Stimulated activated CD4-positive, alpha-beta T cell treated with anti-CD3 and anti-CD28 coated beads, Interleukin-4, amount 100 ng/mL, for 24 hours (primary cell): ENCODE measurements around the gene GABRR1.

Experiments
- DNase-seq: peaks from one replicate; pipeline ENCODE4 v3.0.0-alpha.2; 2020

GABRR1 gene

DNA sequence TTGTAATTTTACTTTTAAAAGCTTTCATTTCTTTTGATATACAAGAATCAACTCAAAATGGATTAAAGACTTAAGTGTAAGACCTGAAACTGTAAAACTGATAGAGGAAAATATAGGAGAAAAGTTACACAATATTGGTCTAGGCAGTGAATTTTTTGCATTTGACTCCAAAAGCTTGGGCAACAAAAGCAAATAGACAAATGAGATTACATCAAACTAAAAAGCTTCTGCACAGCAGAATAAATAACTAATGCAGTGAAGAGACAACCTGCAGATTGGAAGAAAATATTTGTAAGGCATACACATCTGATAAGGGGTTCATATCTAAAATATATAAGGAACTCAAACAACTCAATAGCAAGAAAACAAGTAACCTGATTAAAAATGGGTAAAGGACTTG is 3.0 kb downstream of the GABRR1 start:
- no peak for DNase-seq

DNA sequence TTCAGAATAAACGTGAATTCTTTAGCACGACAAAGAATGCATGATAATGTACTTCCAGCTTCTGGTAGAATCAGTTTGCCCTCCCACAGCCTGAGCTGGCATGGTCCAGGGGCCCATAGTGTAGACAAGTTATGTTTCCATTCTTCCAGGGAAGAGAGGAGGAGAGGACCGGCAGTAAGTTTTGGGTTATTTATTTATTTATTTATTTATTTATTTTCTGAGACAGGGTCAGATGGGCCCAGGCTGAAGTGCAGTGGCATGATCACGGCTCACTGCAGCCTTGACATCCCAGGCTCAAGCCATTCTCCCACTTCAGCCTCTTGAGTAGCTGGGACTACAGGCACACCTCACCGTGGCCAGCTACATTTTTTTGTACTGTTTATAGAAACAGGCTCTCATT is 4.7 kb downstream of the GABRR1 start:
- DNase-seq: no peak

DNA sequence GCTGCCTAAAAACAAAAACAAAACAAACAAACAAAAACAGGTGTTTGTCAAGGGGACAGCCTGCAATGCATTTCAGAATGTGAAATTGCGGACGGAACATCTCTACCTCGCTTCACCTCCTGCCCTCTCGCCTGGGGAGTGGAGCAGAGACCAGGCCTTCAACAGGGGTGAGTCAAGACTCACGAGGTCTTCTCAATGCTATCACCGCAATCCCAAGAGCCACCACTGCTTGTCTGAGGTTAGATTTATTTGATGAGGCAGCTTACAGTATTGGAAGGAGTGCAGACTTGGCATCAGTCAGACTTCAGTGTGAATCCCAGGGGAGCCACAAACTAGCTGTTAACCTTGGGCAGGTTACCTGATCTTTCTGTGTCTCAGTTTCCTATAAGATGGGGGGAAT is 7.7 kb downstream of the GABRR1 start:
- DNase-seq: no peak

DNA sequence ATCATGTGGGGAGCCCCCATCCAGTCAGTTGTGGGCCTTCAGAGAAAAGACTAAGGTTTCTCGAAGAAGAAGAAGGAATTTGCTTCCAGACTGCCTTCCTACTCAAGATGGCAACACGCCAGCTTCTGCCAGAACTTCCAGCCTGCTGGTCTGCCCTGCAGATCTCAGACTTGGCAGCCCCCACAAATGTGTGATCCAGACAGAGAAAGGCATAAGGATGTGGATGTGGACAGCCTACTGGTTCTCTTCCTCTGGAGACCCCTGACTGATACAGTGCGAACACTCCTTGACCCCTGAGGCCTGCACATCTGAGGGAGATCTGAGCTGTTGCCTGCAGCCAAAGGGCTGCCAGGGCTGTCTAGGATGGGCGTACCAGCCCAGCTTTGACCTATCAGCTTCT is 8.6 kb downstream of the GABRR1 start:
- DNase-seq: no peak

DNA sequence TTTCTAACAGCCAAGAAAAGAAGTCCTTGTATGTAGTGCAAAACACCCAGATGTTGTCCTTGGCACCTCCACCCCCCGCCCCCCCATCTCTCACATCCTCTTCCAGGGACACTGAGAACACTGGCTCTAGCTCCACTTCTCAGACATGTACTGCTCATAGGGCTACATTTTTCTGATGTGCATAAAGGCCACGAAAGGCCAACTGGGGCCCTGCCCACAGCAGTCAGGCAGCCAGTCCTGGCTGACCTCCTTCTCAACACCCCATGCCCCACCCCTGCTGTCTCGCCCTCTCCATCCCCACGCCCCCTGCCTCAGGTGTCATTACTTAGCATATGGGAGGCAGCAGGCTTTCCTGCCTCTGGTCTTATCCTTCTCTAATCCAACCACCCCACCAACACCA is 11.3 kb downstream of the GABRR1 start:
- no peak for DNase-seq

DNA sequence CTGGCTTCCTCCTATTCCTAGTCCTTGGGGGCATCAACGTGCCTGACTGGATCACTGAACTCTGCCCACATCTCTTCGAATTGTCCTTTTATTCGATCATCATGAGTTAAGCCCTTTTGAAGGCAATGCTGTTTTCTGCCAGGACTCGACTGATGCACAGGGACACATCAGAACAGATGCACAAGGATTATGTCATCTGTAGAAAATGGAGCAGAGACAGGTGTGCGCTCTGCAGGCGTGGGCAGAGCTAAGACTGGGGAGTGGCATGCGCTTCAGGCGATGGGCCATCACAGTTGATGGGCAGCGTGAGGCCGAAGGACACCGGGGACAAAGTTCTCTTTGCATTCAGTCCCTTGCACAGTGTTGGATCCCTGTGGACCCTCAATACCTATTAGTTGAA is 13.1 kb downstream of the GABRR1 start:
- DNase-seq: no peak

DNA sequence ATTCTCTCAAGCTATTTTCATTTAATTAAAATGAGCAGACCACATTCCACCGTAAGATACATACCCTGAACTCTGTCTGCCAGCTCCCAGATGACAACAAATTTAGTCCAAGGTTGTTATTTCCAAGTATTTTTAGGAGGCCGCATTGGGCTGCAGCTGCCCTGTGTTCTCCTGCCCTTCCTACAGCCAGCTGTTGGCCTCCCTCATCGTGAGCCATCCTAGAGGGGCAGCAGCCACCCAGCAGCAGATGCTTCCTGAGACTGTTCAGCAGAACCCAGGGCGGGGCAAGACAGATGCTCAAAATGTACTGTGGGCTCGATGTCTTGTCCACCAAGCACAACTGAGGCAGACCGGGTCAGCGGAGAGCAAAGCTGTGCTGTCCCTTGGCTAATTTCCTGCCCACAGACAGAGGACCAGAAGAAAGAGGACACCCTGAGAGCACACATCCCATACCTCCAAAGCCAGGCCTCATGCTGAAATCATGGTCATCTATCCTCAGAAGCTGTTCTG is 16.4 kb downstream of the GABRR1 start:
- no peak for DNase-seq

DNA sequence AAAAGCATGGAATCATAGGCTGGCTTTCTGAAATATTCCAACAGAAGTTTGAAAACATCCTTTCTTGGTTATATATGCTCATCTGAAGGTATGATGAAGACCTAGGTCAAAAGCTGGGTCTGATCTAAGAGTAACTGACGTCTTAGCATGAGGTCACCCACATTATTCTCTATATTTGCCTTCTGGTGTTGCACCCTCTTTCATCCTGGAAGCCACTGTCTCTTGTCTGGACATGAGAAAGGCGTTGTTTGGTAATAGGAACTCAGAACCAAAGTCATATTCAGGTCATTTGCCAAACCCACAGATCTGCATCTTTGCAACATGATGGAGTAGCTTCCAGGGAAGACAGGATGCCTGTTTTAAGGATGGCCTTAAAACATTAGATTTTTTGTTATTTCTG is 17.6 kb downstream of the GABRR1 start:
- DNase-seq: no peak

DNA sequence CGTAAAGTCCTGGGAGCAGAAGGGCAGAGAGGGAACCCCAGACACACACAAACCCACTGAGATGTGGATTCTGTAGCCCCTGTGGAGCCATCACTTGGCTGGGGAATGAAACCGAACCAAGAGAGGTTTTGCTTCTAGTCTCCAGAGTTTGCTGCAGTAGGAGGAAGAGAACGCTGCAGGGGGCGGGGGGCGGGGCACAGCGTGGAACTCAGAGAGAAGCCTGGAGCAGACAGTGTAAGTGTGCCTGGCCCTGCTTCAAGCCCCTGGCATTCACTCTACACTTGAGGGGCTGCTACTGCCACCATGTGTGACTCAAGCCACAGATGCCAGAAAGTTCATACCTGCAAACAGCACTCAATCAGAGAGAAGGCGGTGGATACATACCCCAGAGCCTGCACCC is 18.9 kb downstream of the GABRR1 start:
- DNase-seq: no peak

DNA sequence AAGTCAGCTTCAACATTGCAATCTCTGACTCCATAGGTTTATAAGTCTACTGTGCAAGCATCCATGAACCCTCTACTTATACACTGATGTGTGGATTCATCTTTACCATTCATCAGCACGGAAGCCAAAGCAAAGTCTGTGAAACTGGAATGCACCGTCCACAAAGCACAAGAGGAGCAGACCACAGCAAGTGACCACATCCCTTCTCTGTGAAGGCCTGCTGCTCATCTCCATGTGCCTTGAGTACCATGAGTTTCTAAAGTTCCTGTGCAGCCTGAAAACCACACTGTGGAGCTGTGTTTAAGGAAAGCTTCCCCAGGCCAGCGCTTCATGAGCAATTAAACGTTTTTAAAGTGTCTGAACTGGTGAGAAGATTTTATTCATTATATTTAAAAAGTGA is 20.0 kb downstream of the GABRR1 start:
- DNase-seq: no peak

DNA sequence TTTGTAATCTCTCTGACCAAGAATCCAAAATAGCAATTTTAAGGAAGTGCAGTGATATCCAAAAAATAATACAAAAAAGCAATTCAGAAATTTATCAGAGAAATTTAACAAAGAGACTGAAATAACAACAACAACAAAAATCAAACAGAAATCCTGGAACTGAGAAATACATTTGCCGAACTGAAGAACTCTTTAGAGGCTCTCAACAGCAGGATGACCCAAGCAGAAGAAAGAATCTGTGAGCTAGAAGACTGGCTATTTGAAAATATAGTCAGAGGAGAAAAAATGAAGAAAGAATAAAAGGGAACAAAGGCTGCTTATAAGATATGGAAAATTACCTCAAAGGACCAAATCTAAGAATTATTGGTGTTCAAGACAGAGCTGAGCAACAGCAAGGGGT is 22.6 kb downstream of the GABRR1 start:
- no peak for DNase-seq

DNA sequence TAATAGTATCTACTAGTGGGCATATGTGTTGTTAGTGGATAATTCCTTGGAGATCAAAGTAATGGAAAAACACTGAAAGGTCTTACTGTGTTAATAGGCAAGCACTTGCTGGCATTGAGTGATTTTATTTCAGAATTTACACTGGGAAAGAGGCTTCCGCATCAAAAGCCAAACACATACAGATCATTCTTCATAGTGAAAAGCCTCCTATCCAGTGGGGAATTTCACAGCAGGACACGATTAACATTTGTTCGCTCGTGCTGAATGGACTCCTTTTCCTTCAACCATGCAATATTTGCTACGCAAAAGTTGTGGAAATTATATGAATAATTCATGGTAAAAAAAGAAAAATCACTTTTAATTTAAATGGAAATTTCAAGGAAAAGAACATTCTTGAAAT is 26.4 kb downstream of the GABRR1 start:
- no peak for DNase-seq

DNA sequence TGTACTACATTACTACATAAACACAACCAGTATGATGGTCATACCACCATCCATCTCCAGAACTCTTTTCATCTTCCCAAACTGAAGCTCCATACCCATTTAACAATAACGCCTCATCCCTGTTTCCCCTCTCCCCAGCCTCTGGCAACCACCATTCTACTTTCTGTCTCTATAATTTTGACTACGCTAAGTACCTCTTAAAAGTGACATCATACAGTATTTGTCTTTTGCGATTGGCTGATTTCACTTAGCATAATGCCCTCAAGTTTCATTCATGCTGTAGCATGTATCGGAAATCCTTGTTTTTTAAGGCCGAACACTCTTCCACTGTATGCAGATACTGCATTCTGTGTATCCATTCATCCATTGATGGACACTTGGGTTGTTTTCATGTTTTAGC is 29.7 kb downstream of the GABRR1 start:
- no peak for DNase-seq

DNA sequence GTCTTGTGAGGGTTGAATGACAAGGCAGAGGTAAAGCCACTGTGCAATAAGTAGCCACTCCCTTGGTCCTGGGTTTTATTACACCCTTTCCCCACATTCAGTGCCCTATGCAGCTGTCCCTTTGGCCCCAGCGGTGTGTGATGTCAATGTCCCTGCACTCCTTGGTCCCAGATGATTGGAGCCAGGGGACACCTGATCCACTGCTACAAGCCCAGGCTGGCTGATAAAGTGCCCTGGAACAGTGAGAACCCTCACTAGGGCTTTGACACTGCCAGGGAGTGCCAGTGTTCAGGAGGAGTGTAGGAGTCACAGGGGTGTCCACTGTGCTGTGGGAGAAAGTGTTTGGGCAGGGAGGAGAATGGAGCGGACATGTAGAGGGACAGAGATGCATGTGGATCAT is 30.4 kb downstream of the GABRR1 start:
- no peak for DNase-seq

DNA sequence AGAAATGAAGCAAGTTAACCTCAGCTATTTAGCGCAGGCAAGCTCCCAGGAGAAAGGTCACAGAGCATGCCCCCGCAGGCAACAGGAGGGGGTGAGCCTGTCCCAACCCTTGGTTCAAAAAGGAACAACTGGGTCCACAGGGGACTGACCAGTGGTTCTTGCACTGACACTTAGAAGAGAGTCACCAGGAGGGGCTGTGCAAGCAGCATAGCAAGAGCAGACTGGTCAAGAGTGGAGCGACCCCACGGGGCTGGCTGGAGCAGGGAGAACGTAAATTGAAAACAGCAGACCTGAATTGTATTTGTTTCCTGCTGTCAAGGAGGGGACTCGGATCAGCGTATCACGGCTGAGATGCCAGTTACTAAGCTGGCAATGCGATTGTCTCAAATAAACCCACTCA is 32.8 kb downstream of the GABRR1 start:
- no peak for DNase-seq

DNA sequence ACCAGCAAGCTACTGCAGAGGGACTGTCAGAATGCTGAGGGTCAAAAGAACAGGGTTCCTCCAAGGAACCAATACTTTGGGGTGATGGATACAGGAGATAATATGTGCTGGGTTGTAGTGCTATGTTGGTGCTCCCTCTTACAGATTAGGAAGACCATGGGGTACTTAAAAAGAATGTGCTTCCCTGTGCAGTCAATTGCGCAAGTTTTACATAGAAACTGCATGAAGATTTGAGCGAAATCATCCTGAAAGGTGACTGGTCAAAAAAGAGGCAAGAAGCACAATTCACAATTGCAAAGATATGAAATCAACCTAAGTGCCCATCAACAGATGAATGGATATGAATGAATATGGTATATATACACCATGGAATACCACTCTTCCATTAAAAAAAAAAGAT is 33.9 kb downstream of the GABRR1 start:
- no peak for DNase-seq

DNA sequence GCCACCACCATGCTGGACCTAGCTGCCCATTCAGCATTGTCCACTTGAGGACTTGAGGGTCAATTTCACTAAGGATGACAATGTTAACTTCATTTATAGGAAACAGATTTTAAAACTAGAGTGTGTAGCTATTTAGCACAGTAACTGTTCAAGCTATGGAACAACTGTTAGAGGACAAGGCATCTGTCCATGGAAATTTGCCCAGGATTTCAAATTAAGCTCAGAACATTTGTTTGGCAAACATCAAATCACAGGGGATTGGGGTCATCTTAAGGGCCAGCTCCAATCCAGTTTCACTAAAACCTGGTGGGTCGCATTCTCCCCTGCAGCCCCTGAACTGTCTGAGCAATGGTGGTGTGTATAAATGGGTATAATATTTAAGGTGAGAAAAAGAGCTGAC is 36.2 kb downstream of the GABRR1 start:
- no peak for DNase-seq

DNA sequence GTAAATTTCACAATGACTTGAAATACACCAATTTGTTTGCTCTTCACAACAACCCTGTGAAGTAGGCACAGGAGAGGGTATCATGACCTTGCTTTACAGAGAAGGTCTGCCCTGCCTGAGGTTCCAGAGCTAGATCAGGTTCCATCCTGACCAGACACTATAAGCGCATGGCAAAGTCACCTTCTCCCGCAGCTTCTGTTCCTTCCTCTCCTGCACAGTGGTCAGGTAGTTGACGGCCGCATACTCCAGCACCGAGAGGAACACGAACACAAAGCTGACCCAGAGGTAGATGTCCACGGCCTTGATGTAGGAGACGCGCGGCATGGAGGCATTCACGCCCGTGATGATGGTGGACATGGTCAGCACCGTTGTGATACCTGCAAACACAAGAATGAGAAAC is 37.0 kb downstream of the GABRR1 start:
- DNase-seq: no peak

DNA sequence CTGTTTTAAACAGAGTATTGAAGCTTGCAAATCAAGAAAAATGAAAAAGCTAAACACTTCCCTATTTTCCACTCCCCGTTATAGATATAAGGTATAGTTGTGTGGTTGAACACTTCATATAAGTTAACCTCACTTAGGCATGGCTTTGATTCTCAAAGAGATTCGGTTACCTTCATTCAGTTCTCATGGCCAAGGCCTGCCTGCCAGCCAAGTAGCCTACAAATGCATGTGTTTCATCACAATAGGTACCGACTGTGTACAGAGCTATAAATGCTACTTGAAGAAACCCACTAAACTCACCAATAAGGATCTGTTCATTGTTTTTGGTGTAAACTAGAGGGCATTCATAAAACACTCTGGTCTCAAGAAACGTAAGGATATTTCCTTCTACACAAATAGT is 43.5 kb downstream of the GABRR1 start:
- DNase-seq: no peak

DNA sequence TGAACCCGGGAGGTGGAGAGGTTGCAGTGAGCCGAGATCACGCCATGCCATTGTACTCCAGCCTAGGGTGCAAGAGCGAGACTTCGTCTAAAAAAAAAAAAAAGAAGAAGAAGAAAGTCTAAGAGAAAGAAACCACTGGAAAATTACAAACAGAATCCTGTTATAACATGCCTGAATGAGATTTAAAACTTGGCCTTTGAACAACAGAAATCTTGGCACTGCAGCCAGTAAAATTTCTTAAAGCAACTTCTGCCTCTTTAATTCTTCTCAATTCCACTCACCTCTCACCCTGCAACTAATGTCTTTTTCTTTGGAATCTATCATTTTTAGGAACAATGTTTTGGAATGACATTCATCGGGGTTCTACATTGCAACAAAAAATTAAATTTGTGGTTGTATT is 45.0 kb downstream of the GABRR1 start:
- no peak for DNase-seq

DNA sequence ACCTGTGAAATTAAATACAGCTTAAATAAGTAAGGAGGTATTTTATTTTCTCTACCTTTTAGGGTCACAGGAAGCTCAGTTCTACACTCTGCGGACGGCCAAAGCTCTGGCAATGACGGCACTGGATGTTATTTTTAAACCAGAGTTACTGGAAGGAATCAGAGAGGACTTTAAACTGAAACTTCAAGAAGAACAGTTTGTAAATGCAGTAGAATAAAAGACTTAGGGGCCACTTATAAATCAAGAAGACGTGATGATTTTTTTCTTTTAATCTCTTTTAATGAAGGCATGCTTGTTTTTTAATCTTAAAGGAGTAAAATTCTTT is 55.1 kb downstream of the GABRR1 start:
- DNase-seq: no peak

DNA sequence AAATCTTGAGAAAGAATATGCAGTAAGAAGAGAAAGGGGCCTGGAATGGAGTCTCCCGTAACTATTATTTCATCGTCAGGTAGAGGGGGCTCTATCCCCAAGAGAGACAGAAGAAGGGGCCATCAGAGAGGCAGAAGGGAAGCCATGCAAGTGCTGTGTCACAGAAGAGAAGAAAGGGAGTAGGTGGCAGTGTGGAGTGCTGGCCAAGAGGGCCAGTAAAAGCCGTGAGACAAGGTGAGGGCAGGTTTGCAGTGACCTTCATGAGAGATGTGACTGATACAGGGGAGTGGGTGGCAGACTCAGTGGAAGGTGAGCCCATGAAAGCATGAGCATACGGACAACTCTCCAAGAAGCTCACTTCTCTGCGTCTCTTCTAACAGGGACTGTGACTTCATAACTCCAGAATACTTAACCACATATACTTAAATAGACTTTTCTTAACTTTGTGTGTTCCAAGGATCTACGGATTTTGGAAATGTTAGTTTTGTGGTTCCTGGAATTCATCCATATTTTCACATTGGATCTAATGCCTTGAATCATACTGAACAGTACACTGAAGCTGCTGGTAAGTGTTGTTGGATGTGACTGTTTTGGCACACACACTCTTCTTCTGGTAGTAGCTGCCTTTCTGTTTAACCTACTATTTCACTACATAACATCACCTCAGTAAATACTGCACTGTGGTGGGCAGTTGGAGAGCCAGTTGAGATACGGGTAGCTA is 55.7 kb downstream of the GABRR1 start:
- DNase-seq: no peak

DNA sequence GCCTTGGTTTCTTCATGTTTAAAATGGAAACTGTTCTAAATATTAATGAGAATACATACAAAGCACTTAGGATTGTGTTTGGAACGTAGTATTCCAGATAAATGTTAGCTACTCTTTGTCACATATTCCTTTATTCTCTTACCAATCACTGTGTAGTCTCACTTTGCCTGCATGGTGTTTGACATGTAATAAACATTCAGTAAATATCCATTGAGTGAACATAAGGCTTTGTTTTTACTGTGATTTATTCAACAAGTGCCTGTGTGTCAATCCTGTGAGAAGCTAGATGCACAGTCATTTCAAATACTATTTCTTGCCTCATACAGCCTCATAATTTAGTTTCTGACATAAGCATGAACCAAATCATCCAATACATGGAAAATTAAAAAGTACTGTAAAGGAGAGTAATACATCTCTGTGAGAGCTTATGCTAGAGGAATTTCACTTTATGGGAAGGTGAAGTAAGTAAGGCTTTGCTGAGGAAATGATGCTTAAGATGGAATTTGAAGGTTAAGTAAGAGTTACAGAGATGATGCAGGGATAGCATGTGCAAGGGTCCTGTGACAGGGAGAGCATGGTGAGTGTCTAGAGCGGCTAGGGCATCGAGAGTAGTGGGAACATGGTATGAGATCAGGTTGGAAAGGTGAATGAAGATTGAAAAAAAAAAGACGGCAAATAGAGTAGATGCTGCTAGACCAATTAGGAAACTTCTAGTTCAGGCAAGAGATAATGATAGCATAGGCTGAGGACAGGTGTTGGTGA is 56.6 kb downstream of the GABRR1 start:
- DNase-seq: no peak

DNA sequence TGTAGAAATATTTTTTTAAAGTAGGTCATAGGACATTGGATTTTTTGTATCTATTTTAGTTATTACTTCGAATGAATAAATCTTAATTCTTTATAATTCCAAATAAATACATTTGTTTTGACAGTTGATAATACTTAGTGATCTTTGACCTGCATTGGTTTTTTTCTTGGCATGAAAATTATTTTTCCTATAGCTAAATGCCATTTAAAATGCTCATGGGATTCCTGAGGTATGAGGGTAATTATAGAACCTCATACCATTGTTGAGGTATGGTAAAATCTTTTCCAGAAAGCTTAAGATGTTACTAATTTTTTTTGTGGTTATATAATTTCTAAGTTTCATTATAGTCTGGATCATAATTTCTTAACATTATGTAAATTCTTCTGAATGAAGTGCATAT is 63.0 kb downstream of the GABRR1 start:
- DNase-seq: no peak
